SK-N-SH (cell line): ENCODE results near the gene TSPAN7. TPM values are rescaled to one million over a fixed set of nuclear protein-coding genes. Genes with fewer than 3 reads are reported as not detected.

Experiments
- CTCF ChIA-PET: fragments of 300-600, 350-600 bp; formaldehyde crosslinking; extraction: SDS; loops from one replicate; lab custom pipeline; 2021; lab: Yijun Ruan, JAX
- POLR2A ChIA-PET: fragments of 350-600 bp; sonication (Branson Sonifier 250); formaldehyde crosslinking; extraction: SDS; loops from one replicate; lab custom pipeline; 2020; ENCODE audit warnings: antibody characterized with exemption, inconsistent platforms; lab: Yijun Ruan, JAX
- DNase-seq: peaks from one replicate; pipeline ENCODE4 v3.0.0; 2012
- H2AFZ ChIP-seq: fragments of 200-600 bp; sonication (generic); 2 replicates; pipeline ENCODE4 v1.8.1; 2016; ENCODE audit warnings: antibody characterized with exemption, mild to moderate bottlenecking, low read depth
- H3F3A ChIP-seq: fragments of 200-600 bp; sonication (generic); replicated peaks from 2 replicates; pipeline ENCODE3; 2016; ENCODE audit warnings: antibody characterized with exemption, mild to moderate bottlenecking; ENCODE audit not compliant: insufficient read depth
- H3K27ac ChIP-seq, 2 experiments: fragments of 200-500 bp in 1 of 2; fragments of 200-600 bp in 1 of 2; sonication (Bioruptor generic) in 1 of 2; sonication (generic), shearing (Covaris generic) in 1 of 2; 2 replicates each; pipeline versions ENCODE4 v1.5.1 to v1.6.1; 2014 to 2016; ENCODE audit warnings: low read depth in 2 of 2, inconsistent platforms in 1 of 2, low read length in 1 of 2, mild to moderate bottlenecking in 1 of 2, mixed read lengths in 1 of 2
- H3K27me3 ChIP-seq: fragments of 200-600 bp; sonication (generic), shearing (Covaris generic); 2 replicates; pipeline ENCODE4 v1.6.1; 2016; ENCODE audit warnings: mixed run types; ENCODE audit not compliant: insufficient read depth
- H3K36me3 ChIP-seq, 2 experiments: fragments of 200-500 bp in 1 of 2; fragments of 200-600 bp in 1 of 2; sonication (Bioruptor generic) in 1 of 2; sonication (generic) in 1 of 2; replicated peaks in 1 of 2; 2 replicates each; pipeline versions ENCODE3 to v1.5.1; 2014 to 2016; ENCODE audit warnings: low read length in 1 of 2, mild to moderate bottlenecking in 1 of 2; ENCODE audit not compliant: insufficient read depth in 2 of 2, control insufficient read depth in 1 of 2
- H3K4me1 ChIP-seq, 2 experiments: fragments of 200-500 bp in 1 of 2; fragments of 200-600 bp in 1 of 2; sonication (Bioruptor generic) in 1 of 2; sonication (generic), shearing (Covaris generic) in 1 of 2; 2 replicates each; pipeline versions ENCODE4 v1.5.1 to v1.6.1; 2014 to 2016; ENCODE audit warnings: low read depth in 1 of 2, low read length in 1 of 2, mixed run types in 1 of 2; ENCODE audit not compliant: insufficient read depth in 2 of 2, control insufficient read depth in 1 of 2
- H3K4me2 ChIP-seq: fragments of 200-600 bp; sonication (generic), shearing (Covaris generic); 2 replicates; pipeline ENCODE4 v1.6.1; 2017; ENCODE audit warnings: mixed run types
- H3K4me3 ChIP-seq, 2 experiments: fragments of 200-500 bp in 1 of 2; fragments of 200-600 bp in 1 of 2; sonication (Bioruptor generic) in 1 of 2; sonication (generic), shearing (Covaris generic) in 1 of 2; 2 replicates each; pipeline versions ENCODE4 v1.5.1 to v1.8.1; 2014 to 2016; ENCODE audit warnings: low read depth in 2 of 2, inconsistent platforms in 1 of 2, low read length in 1 of 2, mild to moderate bottlenecking in 1 of 2, mixed read lengths in 1 of 2, moderate library complexity in 1 of 2
- H3K79me2 ChIP-seq: fragments of 200-600 bp; sonication (generic); 2 replicates; pipeline ENCODE4 v1.8.1; 2017; ENCODE audit warnings: mild to moderate bottlenecking; ENCODE audit not compliant: insufficient read depth
- H3K9ac ChIP-seq: fragments of 200-600 bp; sonication (generic); 2 replicates; pipeline ENCODE4 v1.6.1; 2017; ENCODE audit warnings: mixed run types
- H3K9me2 ChIP-seq: fragments of 200-600 bp; sonication (generic); 2 replicates; pipeline ENCODE4 v1.6.1; 2017; ENCODE audit warnings: mixed run types
- H3K9me3 ChIP-seq: fragments of 200-600 bp; sonication (generic); 2 replicates; pipeline ENCODE4 v1.6.1; 2017; ENCODE audit warnings: mixed run types, mild to moderate bottlenecking, moderate library complexity
- H4K20me1 ChIP-seq: fragments of 200-600 bp; sonication (generic); 2 replicates; pipeline ENCODE4 v1.6.1; 2017; ENCODE audit warnings: mild to moderate bottlenecking, mixed run types; ENCODE audit not compliant: insufficient read depth
- ELF1 ChIP-seq: IDR thresholded peaks from 2 replicates; pipeline ENCODE4 v1.4.0; 2012
- EP300 ChIP-seq, 2 experiments: IDR thresholded peaks; 2 replicates each; pipeline versions ENCODE4 v1.4.0 to v1.6.1; 2012; ENCODE audit warnings: borderline replicate concordance in 1 of 2, low read depth in 1 of 2, low read length in 1 of 2
- EZH2phosphoT487 ChIP-seq: fragments of 200-600 bp; sonication (generic); IDR thresholded peaks from 2 replicates; pipeline ENCODE4 v1.6.1; 2017; ENCODE audit warnings: low read depth, mixed run types, mild to moderate bottlenecking, antibody characterized with exemption, moderate library complexity, borderline replicate concordance
- FOSL2 ChIP-seq: IDR thresholded peaks from 2 replicates; pipeline ENCODE4 v1.4.0; 2012; ENCODE audit warnings: low read depth, mild to moderate bottlenecking, moderate library complexity, borderline replicate concordance
- FOXJ3 ChIP-seq: sonication (generic); formaldehyde crosslinking; IDR thresholded peaks from 2 replicates; pipeline ENCODE4 v1.5.1; 2020; ENCODE audit warnings: mild to moderate bottlenecking, missing genetic modification reagents
- FOXM1 ChIP-seq: IDR thresholded peaks from 2 replicates; pipeline ENCODE4 v1.4.0; 2012; ENCODE audit warnings: low read depth, mild to moderate bottlenecking
- GABPA ChIP-seq: IDR thresholded peaks from 2 replicates; pipeline ENCODE4 v1.4.0; 2012; ENCODE audit warnings: low read depth, mild to moderate bottlenecking
- MEF2A ChIP-seq: IDR thresholded peaks from 2 replicates; pipeline ENCODE4 v1.4.0; 2012; ENCODE audit warnings: low read depth, borderline replicate concordance
- MXI1 ChIP-seq: IDR thresholded peaks from 2 replicates; pipeline ENCODE4 v1.6.1; 2012; ENCODE audit warnings: mild to moderate bottlenecking, low read depth, low read length, improper control_type of control experiment
- RCOR1 ChIP-seq: fragments of 150-350 bp; IDR thresholded peaks from 2 replicates; pipeline ENCODE4 v1.6.1; 2017; ENCODE audit warnings: antibody characterized with exemption, low read length
- RFX5 ChIP-seq: IDR thresholded peaks from 2 replicates; pipeline ENCODE4 v1.6.1; 2012; ENCODE audit warnings: mild to moderate bottlenecking, improper control_type of control experiment, low read length
- SIN3A ChIP-seq: IDR thresholded peaks from 2 replicates; pipeline ENCODE4 v1.6.1; 2012; ENCODE audit warnings: low read depth, mild to moderate bottlenecking, low read length, moderate library complexity, borderline replicate concordance
- TAF1 ChIP-seq: IDR thresholded peaks from 2 replicates; pipeline ENCODE4 v1.6.1; 2012; ENCODE audit warnings: low read depth, mild to moderate bottlenecking, low read length, moderate library complexity, borderline replicate concordance
- TCF12 ChIP-seq: IDR thresholded peaks from 2 replicates; pipeline ENCODE4 v1.4.0; 2012
- YY1 ChIP-seq: IDR thresholded peaks from 2 replicates; pipeline ENCODE4 v1.4.0; 2012; ENCODE audit warnings: low read depth, mild to moderate bottlenecking
- WGBS: methylation state at CpG from one replicate; pipeline ENCODE4 v1.1.6; 2017; ENCODE audit warnings: low lambda C conversion rate; 5-methylcytosine and 5-hydroxymethylcytosine counted together
- polyA plus RNA-seq, 3 experiments: library from polyadenylated mRNA; depleted of rRNA; stranded (reverse); fragments of >200 nt; gene quantifications; 2 replicates each; pipeline ENCODE4 v1.2.3, GENCODE V29; 2012
- TF ChIP-seq, protein P1 (sequence below): fragments of 150-350 bp; IDR thresholded peaks from 2 replicates; pipeline ENCODE4 v1.6.1; 2016; ENCODE audit warnings: mild to moderate bottlenecking, low read depth, low read length
- TF ChIP-seq, protein P2 (sequence below): IDR thresholded peaks from 2 replicates; pipeline ENCODE4; 2012
- TF ChIP-seq, protein P3 (sequence below): fragments of 200-600 bp; sonication (generic); IDR thresholded peaks from 2 replicates; pipeline ENCODE4 v1.6.1; 2017; ENCODE audit warnings: antibody characterized with exemption, mild to moderate bottlenecking, moderate library complexity

TSPAN7 gene
- polyA plus RNA-seq, 1 of the 3 experiments (the other 2 are of a cell fraction) = 0.39 TPM

DNA sequence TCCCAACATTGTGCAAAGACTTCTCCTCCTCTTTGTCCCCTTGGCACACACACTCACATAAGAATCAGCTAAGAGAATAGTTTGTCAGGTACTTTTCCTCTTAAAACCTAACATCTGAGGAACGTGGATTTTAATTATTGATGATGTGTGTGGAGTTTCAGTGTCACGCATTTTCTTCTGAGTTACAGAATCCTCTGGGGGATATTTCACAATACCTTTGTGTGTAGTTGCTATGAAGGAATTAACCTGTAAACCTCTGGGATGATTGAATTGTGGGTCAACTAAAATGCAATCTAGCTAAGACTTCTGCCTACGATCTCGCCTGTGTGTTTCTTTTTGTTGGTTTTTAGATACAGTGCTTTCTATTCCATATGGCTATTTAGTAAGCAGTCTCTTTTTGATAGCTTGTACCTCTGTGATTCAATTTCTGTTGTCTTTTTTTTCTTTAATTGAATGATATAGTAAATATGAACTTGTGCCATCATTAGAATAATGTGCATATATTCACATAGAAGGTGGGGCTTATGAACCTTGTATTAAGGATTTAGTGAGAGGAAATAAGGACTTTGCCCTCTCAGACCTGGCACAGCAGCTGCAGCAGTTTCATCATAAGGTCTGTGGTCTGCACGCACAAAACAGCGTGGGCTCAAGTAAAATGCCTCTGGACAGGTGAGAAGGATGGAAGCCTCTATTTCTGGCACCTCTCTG lies 99.2 kb downstream of the TSPAN7 start:
- TF ChIP-seq MXI1 (no peak), FOXJ3 (no peak), FOXM1 (no peak), RCOR1 (no peak), MEF2A (no peak), YY1 (no peak)
- TF ChIP-seq, protein P1, sequence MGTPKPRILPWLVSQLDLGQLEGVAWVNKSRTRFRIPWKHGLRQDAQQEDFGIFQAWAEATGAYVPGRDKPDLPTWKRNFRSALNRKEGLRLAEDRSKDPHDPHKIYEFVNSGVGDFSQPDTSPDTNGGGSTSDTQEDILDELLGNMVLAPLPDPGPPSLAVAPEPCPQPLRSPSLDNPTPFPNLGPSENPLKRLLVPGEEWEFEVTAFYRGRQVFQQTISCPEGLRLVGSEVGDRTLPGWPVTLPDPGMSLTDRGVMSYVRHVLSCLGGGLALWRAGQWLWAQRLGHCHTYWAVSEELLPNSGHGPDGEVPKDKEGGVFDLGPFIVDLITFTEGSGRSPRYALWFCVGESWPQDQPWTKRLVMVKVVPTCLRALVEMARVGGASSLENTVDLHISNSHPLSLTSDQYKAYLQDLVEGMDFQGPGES = no peak
- POLR2A ChIA-PET = no interaction called here

DNA sequence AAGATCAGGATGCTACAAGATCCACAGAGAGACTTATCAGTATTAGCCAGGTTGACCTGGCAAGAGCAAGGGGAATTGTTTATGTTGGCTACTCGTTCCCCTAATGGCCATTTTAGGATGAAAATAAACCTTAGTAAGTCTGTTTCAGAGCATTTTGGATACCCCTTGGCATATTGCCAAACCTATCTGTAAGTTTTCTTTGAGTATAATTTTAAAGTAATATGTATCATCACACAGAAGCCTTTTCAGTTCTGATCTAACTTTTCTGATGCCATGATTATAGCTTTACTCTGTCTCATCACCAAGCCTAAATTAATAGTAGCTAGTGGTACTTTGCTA lies 99.7 kb downstream of the TSPAN7 start:
- Histone ChIP-seq H3K9ac (no peak overlapping the region), H3K4me2 (no peak overlapping the region), H3K4me3 (no peak overlapping the region), H4K20me1 (no peaks in the 10 kb centered on the region), H3K79me2 (no peaks in the 10 kb centered on the region), H3K9me2 (no peaks in the 10 kb centered on the region), H3K9me3 (no peaks in the 10 kb centered on the region), H3K27me3 (no peaks in the 10 kb centered on the region; the same call in 1 of the 2 replicates), H3K4me1 (no peaks in the 10 kb centered on the region), H2AFZ (no peak overlapping the region), H3K27ac (no peak overlapping the region), H3F3A (no peaks in the 10 kb centered on the region), H3K36me3 (no peaks in the 10 kb centered on the region)
- ChIA-PET CTCF (interaction anchor here (1.2 to 1.3 kb wide), 2 partner anchors 18 to 600 kb away, joined by 3 to 5 read pairs; no protein-coding TSS in a partner anchor), POLR2A (no interaction called here)
- DNase-seq = no peak
- WGBS = 18% methylated on average over 1 of the region's 1 CpG
- TF ChIP-seq FOXM1 (no peak), EZH2phosphoT487 (no peak), ELF1 (no peak), RFX5 (no peak), GABPA (no peak), TAF1 (no peak), SIN3A (no peak), MXI1 (no peak), FOSL2 (no peak), EP300 (IDR thresholded peaks at IDR 0.05; ENCODE audit: borderline replicate concordance in 1 of 2, low read depth in 1 of 2, low read length in 1 of 2) (no peak), RCOR1 (no peak), TCF12 (no peak), YY1 (no peak)
- TF ChIP-seq, protein P2, sequence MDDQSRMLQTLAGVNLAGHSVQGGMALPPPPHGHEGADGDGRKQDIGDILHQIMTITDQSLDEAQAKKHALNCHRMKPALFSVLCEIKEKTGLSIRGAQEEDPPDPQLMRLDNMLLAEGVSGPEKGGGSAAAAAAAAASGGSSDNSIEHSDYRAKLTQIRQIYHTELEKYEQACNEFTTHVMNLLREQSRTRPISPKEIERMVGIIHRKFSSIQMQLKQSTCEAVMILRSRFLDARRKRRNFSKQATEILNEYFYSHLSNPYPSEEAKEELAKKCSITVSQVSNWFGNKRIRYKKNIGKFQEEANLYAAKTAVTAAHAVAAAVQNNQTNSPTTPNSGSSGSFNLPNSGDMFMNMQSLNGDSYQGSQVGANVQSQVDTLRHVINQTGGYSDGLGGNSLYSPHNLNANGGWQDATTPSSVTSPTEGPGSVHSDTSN = no peak
- TF ChIP-seq, protein P3, sequence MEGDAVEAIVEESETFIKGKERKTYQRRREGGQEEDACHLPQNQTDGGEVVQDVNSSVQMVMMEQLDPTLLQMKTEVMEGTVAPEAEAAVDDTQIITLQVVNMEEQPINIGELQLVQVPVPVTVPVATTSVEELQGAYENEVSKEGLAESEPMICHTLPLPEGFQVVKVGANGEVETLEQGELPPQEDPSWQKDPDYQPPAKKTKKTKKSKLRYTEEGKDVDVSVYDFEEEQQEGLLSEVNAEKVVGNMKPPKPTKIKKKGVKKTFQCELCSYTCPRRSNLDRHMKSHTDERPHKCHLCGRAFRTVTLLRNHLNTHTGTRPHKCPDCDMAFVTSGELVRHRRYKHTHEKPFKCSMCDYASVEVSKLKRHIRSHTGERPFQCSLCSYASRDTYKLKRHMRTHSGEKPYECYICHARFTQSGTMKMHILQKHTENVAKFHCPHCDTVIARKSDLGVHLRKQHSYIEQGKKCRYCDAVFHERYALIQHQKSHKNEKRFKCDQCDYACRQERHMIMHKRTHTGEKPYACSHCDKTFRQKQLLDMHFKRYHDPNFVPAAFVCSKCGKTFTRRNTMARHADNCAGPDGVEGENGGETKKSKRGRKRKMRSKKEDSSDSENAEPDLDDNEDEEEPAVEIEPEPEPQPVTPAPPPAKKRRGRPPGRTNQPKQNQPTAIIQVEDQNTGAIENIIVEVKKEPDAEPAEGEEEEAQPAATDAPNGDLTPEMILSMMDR = no peak

More for the DNA sequence above, 99.2 kb downstream of the TSPAN7 start:
- 33% methylated on average over 6 of the region's 6 CpGs for WGBS
- DNase-seq = no peak
- H3K4me1 ChIP-seq = no peaks in the 10 kb centered on the region
- H4K20me1 ChIP-seq = no peaks in the 10 kb centered on the region
- H3K4me2 ChIP-seq = no peak overlapping the region
- H3K27me3 ChIP-seq = no peaks in the 10 kb centered on the region; the same call in 1 of the 2 replicates
- CTCF ChIA-PET = interaction anchor here (1.0 to 1.3 kb wide), 4 partner anchors 15 to 601 kb away, joined by 3 to 5 read pairs (median 3); no protein-coding TSS in a partner anchor
- no peaks in the 10 kb centered on the region for H3K79me2 ChIP-seq
- no peaks in the 10 kb centered on the region for H3K9me2 ChIP-seq
- no peaks in the 10 kb centered on the region for H3K9me3 ChIP-seq
- H3K4me3 ChIP-seq = no peak overlapping the region
- no peak overlapping the region for H3K27ac ChIP-seq
- H2AFZ ChIP-seq = no peak overlapping the region
- H3F3A ChIP-seq = no peaks in the 10 kb centered on the region
- H3K36me3 ChIP-seq = no peaks in the 10 kb centered on the region
- no peak overlapping the region for H3K9ac ChIP-seq
